ENCODE data around the gene IER3.
"Not testable (repeated sequence)": the region's sequence is repeated elsewhere in the genome, so short reads cannot be mapped to it uniquely, and the experiment has no call there.

The IER3 gene

DNA sequence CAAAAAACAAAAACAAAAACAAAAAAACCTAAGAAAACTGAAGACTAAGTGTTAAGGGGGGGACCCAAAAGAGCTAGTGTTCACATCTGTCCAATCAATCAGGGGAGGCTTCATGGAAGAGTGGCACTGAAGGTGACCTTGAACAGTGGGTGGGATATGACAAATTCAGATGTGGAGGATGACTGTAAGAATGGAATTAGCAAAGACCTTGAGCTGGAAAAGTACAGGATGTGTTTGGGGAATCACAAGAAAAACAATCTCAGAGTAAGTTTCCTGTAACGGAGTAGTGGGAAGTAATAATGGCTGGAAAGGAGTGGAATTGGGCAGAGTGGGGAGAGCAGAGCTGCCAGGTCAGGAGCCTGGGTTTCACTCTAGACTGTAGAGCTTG, 2.9 kb upstream of the IER3 start:
- no peak for DNase-seq

DNA sequence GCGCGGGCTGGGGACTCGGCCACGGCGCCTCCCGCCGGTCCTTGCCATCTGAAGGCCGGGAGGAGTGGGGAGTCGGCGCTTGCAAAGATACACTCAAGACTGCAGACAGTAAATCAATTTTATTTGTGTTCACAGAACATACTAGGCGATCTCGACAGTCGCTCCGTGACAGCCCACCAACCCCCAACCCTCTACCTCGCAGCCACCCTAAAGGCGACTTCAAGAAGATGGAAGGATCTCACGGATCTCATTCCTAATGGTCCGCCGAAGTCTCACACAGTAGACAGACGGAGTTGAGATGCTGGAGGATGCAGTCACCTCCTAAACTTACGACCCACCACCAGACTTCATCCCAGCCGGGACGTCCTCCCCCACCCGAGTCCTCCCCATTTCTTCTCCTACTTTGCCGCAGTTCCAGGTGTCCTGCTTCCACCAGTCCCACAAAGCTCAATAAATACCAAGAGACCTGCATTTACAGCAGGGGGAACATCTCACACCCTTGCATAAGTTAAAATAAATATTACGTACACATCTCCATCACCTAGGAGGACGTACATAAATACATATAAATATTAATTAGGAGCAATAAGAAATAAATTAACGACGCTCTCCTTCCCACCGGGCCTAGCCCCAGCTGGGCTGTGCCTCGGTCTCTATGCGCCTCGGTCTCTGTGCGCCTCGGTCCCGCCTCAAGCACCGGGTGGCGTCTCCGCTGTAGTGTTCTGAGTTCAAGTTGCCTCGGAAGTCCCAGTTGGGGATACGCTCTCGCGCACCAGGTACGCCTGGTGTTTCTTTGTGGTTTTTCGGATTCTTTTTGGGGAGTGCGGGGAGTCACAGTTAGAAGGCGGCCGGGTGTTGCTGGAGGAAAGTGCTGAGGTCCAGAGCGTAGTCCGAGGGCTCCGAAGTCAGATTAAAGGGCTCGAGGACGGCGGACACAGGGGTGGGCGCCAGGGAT, 971 bp downstream of the IER3 start:
- peak in 1 of 3 experiments; percentile 41 for DNase-seq

DNA sequence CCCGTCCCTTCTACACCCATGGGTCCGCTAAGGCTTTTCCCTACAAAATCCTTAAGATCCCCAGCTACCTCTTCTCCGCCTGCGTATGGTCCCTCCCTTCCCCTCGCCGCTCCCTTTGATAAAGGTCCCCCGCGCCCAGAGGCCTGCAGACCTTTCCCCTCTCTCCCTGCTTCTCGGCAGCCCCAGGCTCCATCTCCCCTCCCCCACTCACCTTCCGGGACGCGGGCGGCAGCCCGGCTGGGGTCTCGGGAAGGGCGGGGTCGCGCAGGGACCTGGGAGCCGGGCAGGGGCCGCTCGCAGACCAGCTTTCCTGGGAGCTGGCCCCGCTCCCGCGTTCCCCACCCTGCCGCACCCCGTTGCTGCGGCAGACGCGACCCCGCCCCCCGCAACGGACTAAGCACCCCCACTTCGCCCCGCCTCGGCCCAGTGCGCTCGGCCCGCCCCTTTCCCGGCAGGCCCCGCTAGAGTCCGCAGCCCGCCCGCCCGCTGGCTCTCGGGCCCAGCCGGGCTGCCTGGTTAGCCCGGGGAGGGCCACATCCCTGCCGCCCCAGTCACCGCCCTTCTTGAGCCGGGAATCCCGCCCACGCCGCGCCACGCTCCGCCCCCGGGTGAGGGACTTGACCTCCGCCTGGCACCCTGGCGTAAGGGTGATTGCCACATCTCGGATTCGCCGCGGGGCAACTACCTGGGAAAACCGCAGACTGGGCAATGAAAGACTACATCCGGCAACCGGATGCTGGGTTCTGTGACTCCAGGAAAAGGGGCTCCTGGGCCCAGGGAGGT, 1.8 kb downstream of the IER3 start, which contains the start of gene FLOT1:
TSS of gene FLOT1 (minus strand) at position 372 of the 783 bp plus-strand sequence. CDS start 498 bp downstream, outside the sequence.
- peak; percentile 79 to 93 (median 91) for DNase-seq

DNA sequence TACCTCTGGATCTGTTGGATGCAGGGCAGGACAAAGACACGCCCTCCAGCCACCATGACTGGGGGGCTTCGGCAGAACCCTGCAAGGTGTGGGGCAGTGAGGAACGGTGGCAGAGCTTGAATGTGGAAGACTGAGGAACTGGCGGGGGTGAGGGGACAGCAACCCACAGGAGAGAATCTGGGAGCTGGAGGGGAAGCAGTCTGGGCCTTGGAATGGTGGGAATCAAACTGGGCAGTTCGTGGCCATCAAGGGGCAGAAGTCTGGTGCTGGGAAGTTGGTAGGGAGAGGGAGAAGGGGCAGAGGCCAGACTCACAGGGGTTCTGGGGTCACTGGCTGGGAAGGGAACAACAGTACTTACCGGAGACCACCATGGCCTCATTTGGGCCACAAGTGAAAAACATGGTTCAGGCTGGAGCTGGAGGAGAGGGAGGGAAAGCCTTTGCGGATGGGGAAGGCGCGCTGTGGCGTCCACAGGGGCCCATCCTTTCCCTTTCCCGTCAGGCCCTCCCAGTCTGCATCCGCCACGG, 2.5 kb downstream of the IER3 start:
- DNase-seq: no peak

DNA sequence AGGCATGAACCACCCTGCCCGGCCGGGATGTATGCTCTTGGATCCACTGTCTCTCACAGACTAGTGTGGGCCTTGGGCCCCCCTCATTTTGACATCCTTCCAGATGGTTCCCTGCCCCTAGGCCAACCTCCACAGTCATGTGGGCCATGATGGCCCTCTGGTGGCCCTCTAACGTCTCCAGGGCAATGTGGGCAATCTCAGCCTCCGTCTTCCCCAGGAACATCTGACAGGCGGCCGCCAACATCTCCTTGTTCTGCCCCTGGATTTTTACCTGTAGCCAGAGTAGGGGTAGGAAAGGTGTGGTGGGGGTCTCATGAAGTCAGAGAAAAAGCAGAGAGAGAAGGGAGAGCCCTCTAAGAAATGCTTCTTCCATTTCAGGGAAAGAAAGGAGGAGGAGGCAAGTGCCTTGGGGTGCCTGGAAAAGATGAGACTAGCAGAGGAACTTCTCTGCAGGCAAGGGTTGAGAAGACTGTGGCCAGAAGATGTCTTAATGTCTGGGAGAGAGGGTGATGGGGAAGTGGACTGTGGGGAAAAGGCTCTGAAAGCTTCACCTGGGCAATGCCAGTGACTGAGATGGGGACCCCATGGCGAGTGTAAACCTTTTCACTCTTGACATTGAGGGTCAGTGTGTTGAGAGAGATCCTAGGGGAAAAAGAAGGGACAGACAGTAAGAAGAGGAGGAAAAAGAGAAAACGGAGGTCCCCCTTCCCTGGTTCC, 3.1 kb downstream of the IER3 start:
- DNase-seq: no peak

DNA sequence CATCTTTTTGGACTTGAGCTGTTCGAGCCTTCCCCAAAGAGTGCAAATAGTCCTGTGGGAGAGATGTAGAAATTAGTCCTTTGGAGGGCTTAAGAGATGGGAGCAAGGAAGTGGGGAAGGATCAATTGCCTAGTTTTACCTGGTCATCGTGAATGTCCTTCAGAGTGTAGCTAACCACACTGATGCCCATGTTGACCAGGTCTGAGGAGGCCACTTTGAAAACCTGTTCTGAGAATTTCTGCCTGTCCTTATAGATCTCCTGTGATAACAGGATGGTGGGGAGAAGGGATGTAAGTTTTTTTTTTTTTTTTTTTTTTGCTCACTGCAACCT, 3.8 kb downstream of the IER3 start:
- DNase-seq: no peak

DNA sequence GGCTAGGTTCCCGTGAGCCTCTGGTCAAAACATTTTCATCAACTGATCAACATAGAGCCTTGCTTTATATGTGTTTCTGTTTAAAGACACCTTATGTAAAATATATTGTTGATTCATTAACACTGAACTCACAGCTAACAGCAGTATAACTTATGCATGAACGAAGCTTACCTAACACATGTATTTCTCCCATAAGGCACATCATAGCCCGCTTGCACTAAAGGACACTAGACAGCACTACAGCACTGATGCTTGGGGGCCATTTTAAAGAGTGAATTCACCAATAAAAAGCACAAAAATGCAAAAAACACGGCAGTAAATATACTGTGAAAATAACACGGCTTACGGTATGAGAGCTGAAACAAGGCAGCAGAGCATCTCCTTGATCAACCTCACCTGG, 5.8 kb downstream of the IER3 start:
- no peak for DNase-seq

DNA sequence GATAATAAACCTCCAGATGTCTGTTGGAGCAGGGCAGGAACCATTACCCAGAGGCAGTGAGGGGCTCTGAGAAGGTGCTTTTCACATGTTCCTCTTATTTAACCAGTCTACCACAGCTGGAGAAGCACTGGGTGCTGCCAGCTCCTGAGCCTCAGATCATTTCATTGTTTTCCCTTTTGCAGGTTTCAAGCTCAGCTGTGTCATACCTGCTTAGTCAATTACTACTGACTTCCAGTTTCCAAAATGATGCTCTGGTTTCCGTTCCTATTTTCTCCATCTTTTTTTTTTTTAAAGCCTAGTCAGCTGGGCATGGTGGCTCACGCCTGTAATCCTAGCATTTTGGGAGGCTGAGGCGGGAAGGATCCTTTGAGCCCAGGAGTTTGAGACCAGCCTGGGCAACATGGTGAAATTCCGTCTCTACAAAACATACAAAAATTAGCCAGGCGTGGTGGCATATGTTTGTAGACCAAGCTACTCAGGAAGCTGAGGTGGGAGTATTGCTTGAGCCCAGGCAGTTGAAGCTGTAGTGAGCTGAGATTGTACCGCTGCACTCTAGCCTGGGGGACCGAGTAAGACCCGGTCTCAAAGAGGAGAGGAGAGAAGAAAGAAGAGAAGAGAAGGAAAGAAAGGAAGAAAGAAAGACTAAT, 8.6 kb downstream of the IER3 start:
- no peak for DNase-seq

DNA sequence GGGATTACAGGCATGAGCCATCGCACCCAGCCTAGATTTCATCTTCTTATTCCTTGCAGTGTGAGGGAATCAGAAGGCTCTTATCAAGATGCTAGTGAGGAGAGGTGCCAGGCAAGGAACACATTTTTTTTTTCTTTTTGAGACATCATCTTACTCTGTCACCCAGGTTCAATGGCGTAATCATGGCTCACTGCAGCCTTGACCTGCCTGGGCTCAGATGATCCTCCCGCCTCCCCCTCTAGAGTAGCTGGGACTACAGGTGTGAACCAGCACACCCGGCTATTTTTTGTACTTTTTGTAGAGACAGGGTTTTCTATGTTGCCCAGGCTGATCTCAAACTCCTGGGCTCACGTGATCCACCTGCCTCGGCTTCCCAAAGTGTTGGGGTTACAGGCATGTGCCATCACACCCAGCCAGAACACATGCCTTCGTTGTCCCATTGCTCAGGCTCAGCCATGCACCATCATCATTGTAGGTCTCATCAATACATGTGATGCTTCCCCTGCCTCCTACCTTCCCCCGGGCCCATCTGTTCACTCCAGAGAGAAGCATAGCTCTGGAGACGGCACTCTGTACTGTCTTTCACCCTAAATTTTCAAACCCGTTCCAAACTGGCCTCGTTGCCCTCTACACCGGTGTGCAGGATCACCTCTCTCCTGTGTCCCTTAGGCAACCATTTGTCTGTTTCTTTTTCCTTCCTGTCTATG, 12.0 kb downstream of the IER3 start:
- no peak for DNase-seq

DNA sequence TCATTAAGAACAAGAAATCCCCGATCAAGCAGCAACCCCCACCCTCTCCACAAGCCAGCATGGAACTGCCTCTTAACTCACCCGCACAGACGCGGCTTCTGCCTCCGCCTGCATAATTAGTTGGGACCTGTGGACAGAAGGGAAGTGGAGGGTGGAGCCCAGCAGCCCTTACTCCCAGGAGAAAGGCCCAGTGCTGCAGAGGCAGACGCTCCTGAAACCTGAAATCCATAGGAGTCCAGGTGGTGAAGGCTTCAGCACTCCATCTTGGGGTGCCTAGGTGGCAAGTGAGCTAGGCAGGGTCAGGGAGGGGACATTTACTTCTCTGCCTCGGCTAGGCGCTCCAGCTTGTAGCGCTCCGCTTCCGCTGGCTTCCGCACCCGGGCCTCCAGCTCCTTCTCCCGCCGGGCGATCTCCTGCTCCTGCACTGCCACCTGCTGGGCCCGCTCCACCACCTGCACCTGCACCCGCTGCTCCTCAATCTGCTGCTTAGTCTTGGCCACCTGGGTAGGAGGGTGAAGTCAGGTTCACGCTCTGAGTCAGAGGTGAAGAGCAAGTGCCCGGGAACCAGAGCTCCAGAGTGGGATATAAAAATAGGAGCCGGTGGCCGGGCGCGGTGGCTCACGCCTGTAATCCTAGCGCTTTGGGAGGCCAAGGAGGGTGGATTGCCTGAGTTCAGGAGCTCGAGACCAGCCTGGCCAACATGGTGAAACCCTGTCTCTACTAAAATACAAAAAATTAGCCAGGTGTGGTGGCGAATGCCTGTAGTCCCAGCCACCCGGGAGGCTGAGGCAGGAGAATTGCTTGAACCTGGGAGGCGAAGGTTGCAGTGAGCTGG, 13.5 kb downstream of the IER3 start:
- peak; percentile 81 to 92 (median 82) for DNase-seq

DNA sequence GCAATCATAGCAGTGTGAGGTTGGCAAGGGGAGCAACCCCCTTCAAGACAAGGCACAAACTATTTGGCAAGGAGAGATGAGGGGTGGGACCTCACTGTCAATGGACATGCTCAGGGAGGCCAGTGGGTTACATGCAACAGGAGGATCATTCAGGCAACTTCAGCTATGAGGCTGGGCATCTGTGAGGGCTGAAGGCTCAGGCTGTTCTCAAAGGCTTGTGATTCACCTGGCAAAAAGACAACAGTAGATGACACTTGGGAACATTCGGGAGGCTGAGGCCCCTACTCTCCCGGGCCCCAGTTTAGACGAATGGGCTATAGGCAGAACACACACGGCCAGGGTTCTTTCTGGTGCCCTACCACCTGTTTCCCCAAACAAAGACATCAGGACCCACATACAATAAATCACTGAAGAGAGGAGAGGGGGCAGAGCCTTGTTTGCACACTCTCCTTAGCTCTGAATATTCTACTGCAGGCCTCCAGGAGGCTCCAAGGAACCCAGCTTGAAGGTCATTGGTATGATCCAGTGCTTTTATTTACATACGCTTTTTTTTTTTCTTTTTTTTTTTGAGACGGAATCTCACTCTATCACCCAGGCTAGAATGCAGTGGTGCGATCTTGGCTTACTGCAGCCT, 16.3 kb downstream of the IER3 start:
- peak in 2 of 3 experiments; percentile 3 to 30 for DNase-seq

DNA sequence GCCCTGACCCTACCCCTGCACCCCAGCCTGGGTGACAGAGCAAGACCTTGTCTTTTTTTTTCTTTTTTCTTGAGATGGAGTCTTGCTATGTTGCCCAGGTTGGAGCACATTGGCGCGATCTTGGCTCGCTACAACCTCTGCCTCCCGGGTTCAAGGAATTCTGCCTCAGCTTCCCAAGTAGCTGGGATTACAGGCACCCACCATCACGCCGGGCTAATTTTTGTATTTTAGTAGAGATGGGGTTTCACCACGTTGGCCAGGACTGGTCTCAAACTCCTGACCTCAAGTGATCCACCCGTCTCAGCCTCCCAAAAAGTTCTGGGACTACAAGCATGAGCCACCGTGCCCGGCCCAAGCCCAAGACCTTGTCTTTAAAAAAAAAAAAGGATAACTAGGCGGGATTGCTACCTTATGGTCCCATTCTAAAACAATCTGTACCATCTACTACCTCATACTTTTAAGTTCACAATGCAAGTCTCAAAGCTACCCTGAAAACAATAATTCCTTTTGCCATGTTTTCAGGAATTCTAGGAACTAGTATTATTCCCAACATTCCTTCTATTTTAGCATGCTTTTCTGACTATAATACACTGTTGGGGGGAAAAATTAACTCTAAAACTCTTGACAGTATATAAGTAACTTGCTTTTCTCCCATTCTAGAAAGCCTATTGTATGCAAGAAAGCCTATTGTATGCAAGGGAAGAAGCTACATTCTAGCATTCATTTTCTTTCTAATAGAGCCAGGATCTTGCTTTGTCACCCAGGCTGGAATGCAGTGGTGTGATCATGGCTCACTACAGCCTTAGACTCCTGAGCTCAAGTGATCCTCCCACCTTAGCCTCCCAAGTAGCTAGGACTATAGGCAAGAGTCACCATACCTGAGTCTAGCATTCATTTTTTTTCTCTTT, 17.6 kb downstream of the IER3 start:
- peak in 1 of 3 experiments; percentile 39 for DNase-seq

DNA sequence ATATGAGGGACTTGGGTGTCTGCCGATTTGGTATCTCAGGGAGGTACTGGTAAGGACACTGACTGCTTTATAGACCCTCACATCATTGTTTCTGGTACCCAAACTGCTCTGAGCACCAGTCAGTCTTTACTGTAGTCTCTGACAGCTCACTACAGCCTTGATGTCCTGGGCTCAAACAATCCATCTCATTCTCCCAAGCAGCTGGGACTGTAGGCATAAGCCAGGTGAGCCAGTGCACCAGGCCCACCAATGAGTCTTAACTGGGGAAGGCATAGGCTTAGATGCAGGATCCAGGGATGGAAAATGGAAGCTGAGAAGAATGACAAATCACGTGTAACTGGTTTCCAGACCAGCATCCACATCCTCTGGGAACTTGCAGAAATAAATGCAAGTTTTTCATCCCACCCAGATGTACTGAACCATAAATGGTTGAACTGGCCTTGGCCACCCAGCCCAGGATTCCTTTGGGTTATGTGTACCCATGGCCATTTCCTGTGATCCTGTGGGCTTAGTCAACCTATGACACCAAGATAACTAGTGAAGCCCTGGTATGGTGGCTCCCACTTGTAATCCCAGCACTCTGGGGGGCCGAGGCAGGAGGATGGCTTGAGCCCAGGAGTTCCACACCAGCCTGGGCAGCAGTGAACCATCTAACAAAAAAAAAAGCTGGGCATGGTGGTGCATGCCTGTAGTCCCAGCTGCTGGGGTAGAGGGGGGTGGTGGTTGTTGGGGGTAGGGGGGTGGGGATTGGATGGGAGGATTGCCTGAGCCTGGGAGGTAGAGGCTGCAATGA, 18.4 kb downstream of the IER3 start:
- peak in 2 of 3 experiments; percentile 14 to 42 for DNase-seq

DNA sequence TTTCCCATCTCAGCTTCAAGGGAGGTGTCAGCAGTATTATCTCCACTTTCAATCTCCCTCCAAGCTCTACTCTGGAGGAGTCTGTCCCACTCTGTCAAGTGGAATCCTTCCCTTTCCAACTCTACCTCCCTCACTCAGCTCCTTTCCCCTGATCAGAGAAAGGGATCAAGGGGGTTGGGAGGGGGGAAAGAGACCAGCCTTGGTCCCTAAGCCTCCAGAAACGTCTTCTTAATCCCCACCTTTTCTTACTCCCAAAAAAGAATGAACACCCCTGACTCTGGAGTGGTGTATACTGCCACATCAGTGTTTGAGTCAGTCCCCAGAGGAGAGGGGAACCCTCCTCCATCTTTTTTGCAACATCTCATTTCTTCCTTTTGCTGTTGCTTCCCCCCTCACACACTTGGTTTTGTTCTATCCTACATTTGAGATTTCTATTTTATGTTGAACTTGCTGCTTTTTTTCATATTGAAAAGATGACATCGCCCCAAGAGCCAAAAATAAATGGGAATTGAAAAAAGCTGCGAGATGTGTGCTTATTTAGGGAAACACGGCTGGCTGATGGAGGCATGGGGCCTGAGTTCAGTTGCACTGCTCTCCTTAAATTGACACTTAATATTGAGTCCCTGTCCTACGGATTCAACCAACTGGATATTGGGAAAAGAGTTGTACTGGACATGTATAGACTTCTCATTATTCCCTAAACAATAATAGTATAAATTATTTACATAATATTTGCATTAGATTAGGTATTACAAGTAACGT, 19.3 kb downstream of the IER3 start:
- peak in 1 of 3 experiments; percentile 66 for DNase-seq

DNA sequence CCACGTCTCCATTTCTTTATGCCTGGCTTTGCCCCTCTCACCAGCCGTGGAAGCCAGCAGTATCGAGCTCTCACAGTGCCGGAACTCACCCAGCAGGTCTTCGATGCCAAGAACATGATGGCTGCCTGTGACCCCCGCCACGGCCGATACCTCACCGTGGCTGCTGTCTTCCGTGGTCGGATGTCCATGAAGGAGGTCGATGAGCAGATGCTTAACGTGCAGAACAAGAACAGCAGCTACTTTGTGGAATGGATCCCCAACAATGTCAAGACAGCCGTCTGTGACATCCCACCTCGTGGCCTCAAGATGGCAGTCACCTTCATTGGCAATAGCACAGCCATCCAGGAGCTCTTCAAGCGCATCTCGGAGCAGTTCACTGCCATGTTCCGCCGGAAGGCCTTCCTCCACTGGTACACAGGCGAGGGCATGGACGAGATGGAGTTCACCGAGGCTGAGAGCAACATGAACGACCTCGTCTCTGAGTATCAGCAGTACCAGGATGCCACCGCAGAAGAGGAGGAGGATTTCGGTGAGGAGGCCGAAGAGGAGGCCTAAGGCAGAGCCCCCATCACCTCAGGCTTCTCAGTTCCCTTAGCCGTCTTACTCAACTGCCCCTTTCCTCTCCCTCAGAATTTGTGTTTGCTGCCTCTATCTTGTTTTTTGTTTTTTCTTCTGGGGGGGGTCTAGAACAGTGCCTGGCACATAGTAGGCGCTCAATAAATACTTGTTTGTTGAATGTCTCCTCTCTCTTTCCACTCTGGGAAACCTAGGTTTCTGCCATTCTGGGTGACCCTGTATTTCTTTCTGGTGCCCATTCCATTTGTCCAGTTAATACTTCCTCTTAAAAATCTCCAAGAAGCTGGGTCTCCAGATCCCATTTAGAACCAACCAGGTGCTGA, 20.3 kb downstream of the IER3 start:
- DNase-seq: peak in 1 of 3 experiments; percentile 79

DNA sequence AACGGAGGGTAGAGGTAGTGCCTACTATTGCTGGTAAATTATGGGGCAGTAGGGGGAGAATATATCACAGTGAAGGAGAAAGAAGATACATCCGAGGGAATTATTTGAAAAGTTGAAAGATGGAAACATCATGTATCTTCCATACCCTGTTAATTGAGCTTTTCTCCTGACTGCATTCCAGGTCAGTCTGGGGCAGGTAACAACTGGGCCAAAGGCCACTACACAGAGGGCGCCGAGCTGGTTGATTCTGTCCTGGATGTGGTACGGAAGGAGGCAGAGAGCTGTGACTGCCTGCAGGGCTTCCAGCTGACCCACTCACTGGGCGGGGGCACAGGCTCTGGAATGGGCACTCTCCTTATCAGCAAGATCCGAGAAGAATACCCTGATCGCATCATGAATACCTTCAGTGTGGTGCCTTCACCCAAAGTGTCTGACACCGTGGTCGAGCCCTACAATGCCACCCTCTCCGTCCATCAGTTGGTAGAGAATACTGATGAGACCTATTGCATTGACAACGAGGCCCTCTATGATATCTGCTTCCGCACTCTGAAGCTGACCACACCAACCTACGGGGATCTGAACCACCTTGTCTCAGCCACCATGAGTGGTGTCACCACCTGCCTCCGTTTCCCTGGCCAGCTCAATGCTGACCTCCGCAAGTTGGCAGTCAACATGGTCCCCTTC, 21.0 kb downstream of the IER3 start:
- not testable (repeated sequence) for DNase-seq
